Fibroblast of lung (primary cell): Measurements from ENCODE around the gene SLC37A1. TPM values are rescaled to one million over a fixed set of nuclear protein-coding genes. Genes with fewer than 3 reads are reported as not detected.

Experiments used
- DNase-seq, 2 donors: peaks; one replicate each; pipeline versions ENCODE4 v3.0.0 to v3.0.0-alpha.2; 2010; ENCODE audit warnings: low read depth in 2 of 2
- H2AFZ ChIP-seq: 2 replicates; pipeline ENCODE4 v1.5.1; 2012; ENCODE audit warnings: low read length, control low read depth, inconsistent platforms
- H3K27ac ChIP-seq: 2 replicates; pipeline ENCODE4 v1.5.1; 2011; ENCODE audit warnings: low read length, control low read depth; ENCODE audit not compliant: insufficient read depth
- H3K27me3 ChIP-seq: 2 replicates; pipeline ENCODE4 v1.5.1; 2011; ENCODE audit warnings: mild to moderate bottlenecking, low read length; ENCODE audit not compliant: control insufficient read depth, insufficient read depth
- H3K36me3 ChIP-seq: 2 replicates; pipeline ENCODE4 v1.5.1; 2011; ENCODE audit warnings: low read length; ENCODE audit not compliant: control insufficient read depth, insufficient read depth
- H3K4me1 ChIP-seq: 2 replicates; pipeline ENCODE4 v1.5.1; 2011; ENCODE audit warnings: low read length; ENCODE audit not compliant: control insufficient read depth, insufficient read depth; ENCODE audit errors: extremely low read depth
- H3K4me2 ChIP-seq: 2 replicates; pipeline ENCODE4 v1.5.1; 2011; ENCODE audit warnings: low read length, control low read depth; ENCODE audit not compliant: insufficient read depth; ENCODE audit errors: extremely low read depth
- H3K4me3 ChIP-seq, 4 experiments: fragments of 200-600 bp in 1 of 4; sonication (generic) in 1 of 4; replicated peaks in 1 of 4; 2 replicates each; pipeline ENCODE4 v1.5.1; 2011 to 2016; ENCODE audit warnings: low read length in 4 of 4, low read depth in 3 of 4, mild to moderate bottlenecking in 3 of 4, control low read depth in 2 of 4, inconsistent platforms in 1 of 4, mixed read lengths in 1 of 4; ENCODE audit not compliant: insufficient read depth in 1 of 4; ENCODE audit errors: control extremely low read depth in 1 of 4
- H3K79me2 ChIP-seq: 2 replicates; pipeline ENCODE4 v1.5.1; 2012; ENCODE audit warnings: mild to moderate bottlenecking, low read length, inconsistent platforms; ENCODE audit not compliant: control insufficient read depth, insufficient read depth
- H3K9ac ChIP-seq: 2 replicates; pipeline ENCODE4 v1.5.1; 2011; ENCODE audit warnings: mild to moderate bottlenecking, low read length, control low read depth; ENCODE audit not compliant: insufficient read depth
- H3K9me3 ChIP-seq: 2 replicates; pipeline ENCODE4 v1.5.1; 2012; ENCODE audit warnings: low read depth, low read length; ENCODE audit not compliant: control insufficient read depth, insufficient read depth
- H4K20me1 ChIP-seq: 2 replicates; pipeline ENCODE4 v1.5.1; 2011; ENCODE audit warnings: low read length; ENCODE audit not compliant: control insufficient read depth, insufficient read depth; ENCODE audit errors: extremely low read depth
- EZH2 ChIP-seq: IDR thresholded peaks from 2 replicates; pipeline ENCODE4 v1.5.1; 2012; ENCODE audit warnings: low read length, control low read depth, mild to moderate bottlenecking; ENCODE audit errors: missing control alignments
- polyA plus RNA-seq, 2 donors: library from polyadenylated mRNA; depleted of rRNA in 1 of 2; stranded (reverse) in 1 of 2; unstranded in 1 of 2; fragments of >200 nt; gene quantifications; 2 replicates each; pipeline ENCODE4 v1.2.1, GENCODE V29; 2011 to 2012; ENCODE audit warnings: missing spikeins in 1 of 2
- total RNA-seq: library from RNA; depleted of rRNA; stranded (reverse); fragments of >200 nt; gene quantifications from 2 replicates; pipeline ENCODE4 v1.2.1, GENCODE V29; 2014
- TF ChIP-seq, protein P1 (sequence below), 2 donors: IDR thresholded peaks in 1 of 2; conservative IDR thresholded peaks in 1 of 2; 1 replicate in 1 of 2; 2 replicates in 1 of 2; pipeline ENCODE4 v1.5.1; 2011 to 2012; ENCODE audit warnings: low read length in 2 of 2, control low read depth in 1 of 2, inconsistent platforms in 1 of 2, low read depth in 1 of 2, mild to moderate bottlenecking in 1 of 2

The SLC37A1 gene
- total and polyA plus RNA-seq, 2 donors (not counting 1 experiment from before 2014, with no cell fraction given) = 0.42 to 6.4 TPM

DNA sequence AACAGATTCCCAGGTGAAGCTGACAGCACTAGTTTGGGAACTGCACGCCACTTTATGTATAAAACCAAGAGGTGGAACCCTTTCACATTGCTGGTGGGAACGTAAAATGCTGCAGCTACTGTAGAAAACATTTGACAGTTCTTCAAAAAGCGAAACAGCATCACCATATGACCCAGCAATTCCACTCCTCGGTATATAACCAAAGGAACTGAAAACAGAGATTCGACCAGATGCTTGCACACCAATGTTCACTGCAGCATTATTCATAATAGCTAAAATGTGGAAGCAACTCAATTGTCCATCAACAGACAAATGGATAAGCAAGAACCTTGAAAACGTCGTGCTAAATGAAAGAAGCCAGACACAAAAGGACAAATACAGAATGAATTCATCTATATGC lies 35.1 kb upstream of the SLC37A1 start:
- Histone ChIP-seq H4K20me1 (no peaks in the 10 kb centered on the region), H3K36me3 (no peaks in the 10 kb centered on the region), H3K27me3 (no peaks in the 10 kb centered on the region), H3K27ac (no peak overlapping the region), H3K4me3 (no peak overlapping the region), H3K79me2 (no peaks in the 10 kb centered on the region), H3K4me2 (no peak overlapping the region), H3K9me3 (no peaks in the 10 kb centered on the region), H2AFZ (no peak overlapping the region), H3K9ac (no peak overlapping the region), H3K4me1 (no peaks in the 10 kb centered on the region)
- TF ChIP-seq, protein P1, sequence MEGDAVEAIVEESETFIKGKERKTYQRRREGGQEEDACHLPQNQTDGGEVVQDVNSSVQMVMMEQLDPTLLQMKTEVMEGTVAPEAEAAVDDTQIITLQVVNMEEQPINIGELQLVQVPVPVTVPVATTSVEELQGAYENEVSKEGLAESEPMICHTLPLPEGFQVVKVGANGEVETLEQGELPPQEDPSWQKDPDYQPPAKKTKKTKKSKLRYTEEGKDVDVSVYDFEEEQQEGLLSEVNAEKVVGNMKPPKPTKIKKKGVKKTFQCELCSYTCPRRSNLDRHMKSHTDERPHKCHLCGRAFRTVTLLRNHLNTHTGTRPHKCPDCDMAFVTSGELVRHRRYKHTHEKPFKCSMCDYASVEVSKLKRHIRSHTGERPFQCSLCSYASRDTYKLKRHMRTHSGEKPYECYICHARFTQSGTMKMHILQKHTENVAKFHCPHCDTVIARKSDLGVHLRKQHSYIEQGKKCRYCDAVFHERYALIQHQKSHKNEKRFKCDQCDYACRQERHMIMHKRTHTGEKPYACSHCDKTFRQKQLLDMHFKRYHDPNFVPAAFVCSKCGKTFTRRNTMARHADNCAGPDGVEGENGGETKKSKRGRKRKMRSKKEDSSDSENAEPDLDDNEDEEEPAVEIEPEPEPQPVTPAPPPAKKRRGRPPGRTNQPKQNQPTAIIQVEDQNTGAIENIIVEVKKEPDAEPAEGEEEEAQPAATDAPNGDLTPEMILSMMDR (conservative IDR thresholded peaks at IDR 0.05 in 1 of 2, IDR thresholded peaks at IDR 0.05 in 1 of 2; ENCODE audit: low read depth in 1 of 2, low read length in 2 of 2) = no peak
- no peak for TF ChIP-seq EZH2
- DNase-seq = no peak

DNA sequence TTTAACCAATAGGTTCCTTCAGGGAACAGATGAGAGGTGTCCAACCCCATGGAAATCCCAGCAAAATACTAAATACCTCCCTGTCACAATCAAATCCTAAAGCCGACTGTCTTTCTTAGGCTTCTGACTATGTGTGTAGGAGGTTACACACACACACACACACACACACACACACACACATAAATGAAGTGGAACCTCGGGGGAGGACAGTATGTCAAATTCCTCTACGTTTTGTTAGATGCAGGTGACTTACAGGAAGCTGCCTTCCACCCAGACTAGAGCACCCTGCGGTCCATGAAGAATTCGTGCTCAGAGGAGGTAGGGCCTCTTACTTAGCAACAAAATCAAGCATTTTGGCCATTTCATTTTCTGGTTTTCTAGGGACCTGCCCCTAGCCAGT lies 34.1 kb upstream of the SLC37A1 start:
- no peak overlapping the region for H3K9ac ChIP-seq
- H3K27ac ChIP-seq = no peak overlapping the region
- no peaks in the 10 kb centered on the region for H3K4me1 ChIP-seq
- H3K4me2 ChIP-seq = no peak overlapping the region
- H2AFZ ChIP-seq = no peak overlapping the region
- DNase-seq = no peak
- no peaks in the 10 kb centered on the region for H3K9me3 ChIP-seq
- H3K79me2 ChIP-seq = no peaks in the 10 kb centered on the region
- H3K4me3 ChIP-seq = no peak overlapping the region
- no peaks in the 10 kb centered on the region for H3K36me3 ChIP-seq
- H3K27me3 ChIP-seq = no peaks in the 10 kb centered on the region
- H4K20me1 ChIP-seq = no peaks in the 10 kb centered on the region
- TF ChIP-seq EZH2 = no peak
- TF ChIP-seq, protein P1 (conservative IDR thresholded peaks at IDR 0.05 in 1 of 2, IDR thresholded peaks at IDR 0.05 in 1 of 2; ENCODE audit: low read depth in 1 of 2, low read length in 2 of 2) = no peak

DNA sequence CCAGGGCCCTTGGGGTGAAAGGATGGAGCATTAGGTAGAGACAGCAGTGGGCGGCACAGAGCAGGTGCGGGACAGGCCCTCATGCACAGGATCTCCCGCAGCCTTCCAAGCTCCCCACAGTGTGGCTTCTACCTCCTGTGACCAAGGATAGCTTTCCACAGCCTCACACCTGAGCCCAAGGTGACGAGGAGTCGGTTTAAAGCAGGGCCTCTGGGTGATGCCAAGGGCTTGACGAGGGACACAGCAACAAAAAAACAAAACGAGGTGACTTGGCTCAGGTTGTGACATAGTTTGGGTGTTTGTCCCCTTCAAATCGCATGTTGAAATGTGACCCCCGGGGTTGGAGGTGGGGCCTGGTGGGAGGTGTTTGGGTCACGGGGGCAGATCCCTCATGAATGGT lies 32.9 kb upstream of the SLC37A1 start:
- H3K36me3 ChIP-seq = no peaks in the 10 kb centered on the region
- H3K9ac ChIP-seq = no peak overlapping the region
- no peak overlapping the region for H3K27ac ChIP-seq

More for the DNA sequence above, 32.9 kb upstream of the SLC37A1 start:
- Histone ChIP-seq H3K4me1 (no peaks in the 10 kb centered on the region), H3K27me3 (peaks cover 3% of the 10 kb centered on the region), H3K9me3 (no peaks in the 10 kb centered on the region), H3K4me2 (no peak overlapping the region), H3K79me2 (no peaks in the 10 kb centered on the region), H4K20me1 (no peaks in the 10 kb centered on the region), H3K4me3 (no peak overlapping the region), H2AFZ (no peak overlapping the region)
- no peak for DNase-seq
- no peak for TF ChIP-seq EZH2
- TF ChIP-seq, protein P1 (conservative IDR thresholded peaks at IDR 0.05 in 1 of 2, IDR thresholded peaks at IDR 0.05 in 1 of 2; ENCODE audit: low read depth in 1 of 2, low read length in 2 of 2) = no peak
